ENCODE data around the gene FOXP1.

The FOXP1 gene

GRCh38 chr3:71545330-71545729 is 38.2 kb downstream of the FOXP1 start:
- no peak for TF ChIP-seq CTCF (IDR thresholded peaks at IDR 0.05; ENCODE audit: insufficient read depth, low read length, poor library complexity, severe bottlenecking)
- H3K27me3 ChIP-seq (replicated peaks; ENCODE audit: control insufficient read depth, insufficient read depth, low read length), result peaks cover 3% of the 10 kb centered on the region
- H3K4me3 ChIP-seq (replicated peaks; ENCODE audit: low read depth, low read length), result no peak overlapping the region
- DNase-seq (ENCODE audit: extremely low read depth, insufficient read length), result no peak
- no peaks in the 10 kb centered on the region for H3K36me3 ChIP-seq (ENCODE audit: control insufficient read depth, insufficient read depth, low read length)

GRCh38 chr3:71543371-71544016 is 40.0 kb downstream of the FOXP1 start:
- no peaks in the 10 kb centered on the region for H3K36me3 ChIP-seq (ENCODE audit: control insufficient read depth, insufficient read depth, low read length)
- peaks cover 3% of the 10 kb centered on the region for H3K27me3 ChIP-seq (replicated peaks; ENCODE audit: control insufficient read depth, insufficient read depth, low read length)
- no peak overlapping the region for H3K4me3 ChIP-seq (replicated peaks; ENCODE audit: low read depth, low read length)
- no peak for TF ChIP-seq CTCF (IDR thresholded peaks at IDR 0.05; ENCODE audit: insufficient read depth, low read length, poor library complexity, severe bottlenecking)
- no peak for DNase-seq (ENCODE audit: extremely low read depth, insufficient read length)

- DNase-seq (ENCODE audit: extremely low read depth, insufficient read length), result no peak
- Histone ChIP-seq H3K27me3 (replicated peaks; ENCODE audit: control insufficient read depth, insufficient read depth, low read length) (peaks cover 3% of the 10 kb centered on the region), H3K4me3 (replicated peaks; ENCODE audit: low read depth, low read length) (no peak overlapping the region), H3K36me3 (ENCODE audit: control insufficient read depth, insufficient read depth, low read length) (no peaks in the 10 kb centered on the region)
- no peak for TF ChIP-seq CTCF (IDR thresholded peaks at IDR 0.05; ENCODE audit: insufficient read depth, low read length, poor library complexity, severe bottlenecking)
Measured at GRCh38 chr3:71542521-71543370, 40.8 kb downstream of the FOXP1 start.

DNA sequence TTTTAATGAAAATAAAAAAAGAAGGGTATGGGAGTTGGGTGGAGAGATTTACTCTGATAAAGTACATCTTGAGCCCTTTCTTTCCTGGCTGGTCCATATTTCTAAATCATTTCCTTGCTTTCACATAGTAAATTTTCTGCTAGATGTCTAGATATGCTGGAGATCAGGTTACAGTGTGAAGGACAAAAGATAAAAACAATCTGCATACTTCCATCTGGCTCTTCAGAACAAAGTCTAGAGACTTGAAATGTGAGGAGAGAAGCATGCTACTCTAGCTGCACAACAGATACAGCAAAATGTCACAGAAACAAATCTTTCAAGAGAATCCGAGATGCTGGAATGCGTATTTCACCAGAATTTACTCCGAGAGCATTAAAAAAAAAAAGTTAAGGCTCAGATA is 42.2 kb downstream of the FOXP1 start:
- no peak overlapping the region for H3K4me3 ChIP-seq (replicated peaks; ENCODE audit: low read depth, low read length)
- TF ChIP-seq CTCF (IDR thresholded peaks at IDR 0.05; ENCODE audit: insufficient read depth, low read length, poor library complexity, severe bottlenecking), result no peak
- no peaks in the 10 kb centered on the region for H3K36me3 ChIP-seq (ENCODE audit: control insufficient read depth, insufficient read depth, low read length)
- DNase-seq (ENCODE audit: extremely low read depth, insufficient read length), result no peak
- peaks cover 3% of the 10 kb centered on the region for H3K27me3 ChIP-seq (replicated peaks; ENCODE audit: control insufficient read depth, insufficient read depth, low read length)

GRCh38 chr3:71537211-71537611 is 46.3 kb downstream of the FOXP1 start:
- no peak for TF ChIP-seq CTCF (IDR thresholded peaks at IDR 0.05; ENCODE audit: insufficient read depth, low read length, poor library complexity, severe bottlenecking)
- DNase-seq (ENCODE audit: extremely low read depth, insufficient read length), result no peak

More at GRCh38 chr3:71537211-71537611, 46.3 kb downstream of the FOXP1 start:
- H3K36me3 ChIP-seq (ENCODE audit: control insufficient read depth, insufficient read depth, low read length), result no peaks in the 10 kb centered on the region
- H3K4me3 ChIP-seq (replicated peaks; ENCODE audit: low read depth, low read length), result no peak overlapping the region
- H3K27me3 ChIP-seq (replicated peaks; ENCODE audit: control insufficient read depth, insufficient read depth, low read length), result peaks cover 1% of the 10 kb centered on the region; the same call in 1 of the 2 replicates
